GM12878 (cell line): ENCODE data around the gene POU5F1. TPM values are rescaled to one million over a fixed set of nuclear protein-coding genes. Genes with fewer than 3 reads are reported as not detected.

Experiments
- ASH2L ChIP-seq: fragments of 300-600, 200-600 bp; sonication (generic); IDR thresholded peaks from 2 replicates; pipeline ENCODE4 v1.6.1; 2017; ENCODE audit warnings: low read depth, mild to moderate bottlenecking, borderline replicate concordance
- ATF7 ChIP-seq: fragments of 450-650 bp; IDR thresholded peaks from 2 replicates; pipeline ENCODE4 v1.6.1; 2016; ENCODE audit warnings: low read depth, mild to moderate bottlenecking
- BHLHE40 ChIP-seq, 2 experiments: fragments of 450-650 bp in 1 of 2; IDR thresholded peaks; 2 replicates each; pipeline ENCODE4 v1.6.1; 2011 to 2017; ENCODE audit warnings: low read depth in 2 of 2, borderline replicate concordance in 1 of 2, improper control_type of control experiment in 1 of 2, low read length in 1 of 2, mild to moderate bottlenecking in 1 of 2
- BMI1 ChIP-seq: fragments of 450-650 bp; IDR thresholded peaks from 2 replicates; pipeline ENCODE4 v1.6.1; 2016; ENCODE audit warnings: mild to moderate bottlenecking, moderate library complexity, borderline replicate concordance
- BRCA1 ChIP-seq: IDR thresholded peaks from 2 replicates; pipeline ENCODE4 v1.6.1; 2011; ENCODE audit warnings: low read depth, low read length, improper control_type of control experiment
- KAT2A ChIP-seq: conservative IDR thresholded peaks from 2 replicates; pipeline ENCODE4 v1.6.1; 2011; ENCODE audit warnings: low read depth, low read length; ENCODE audit not compliant: control insufficient read depth
- KLF5 ChIP-seq: fragments of 450-650 bp; IDR thresholded peaks from 2 replicates; pipeline ENCODE4 v1.6.1; 2014; ENCODE audit warnings: mild to moderate bottlenecking; ENCODE audit not compliant: partially characterized antibody
- NFYB ChIP-seq: IDR thresholded peaks from 2 replicates; pipeline ENCODE4 v1.6.1; 2011; ENCODE audit warnings: low read depth, mild to moderate bottlenecking, low read length, improper control_type of control experiment, moderate library complexity; ENCODE audit not compliant: insufficient read depth
- PAX5 ChIP-seq: IDR thresholded peaks from 2 replicates; pipeline ENCODE4 v1.6.1; 2011; ENCODE audit warnings: low read depth, low read length, borderline replicate concordance
- PAX8 ChIP-seq: fragments of 450-650 bp; IDR thresholded peaks from 2 replicates; pipeline ENCODE4 v1.6.1; 2017; ENCODE audit warnings: mild to moderate bottlenecking, moderate library complexity
- RFX5 ChIP-seq: IDR thresholded peaks from 2 replicates; pipeline ENCODE4 v1.6.1; 2011; ENCODE audit warnings: low read depth, low read length, improper control_type of control experiment
- RUNX3 ChIP-seq: IDR thresholded peaks from 2 replicates; pipeline ENCODE4 v1.6.1; 2012; ENCODE audit warnings: low read length, inconsistent platforms
- YY1 ChIP-seq: IDR thresholded peaks from 2 replicates; pipeline ENCODE4 v1.6.1; 2011; ENCODE audit warnings: low read depth, mild to moderate bottlenecking, low read length
- ZBED1 ChIP-seq: IDR thresholded peaks from 2 replicates; pipeline ENCODE4 v1.6.1; 2016; ENCODE audit warnings: borderline replicate concordance
- ZNF24 ChIP-seq: fragments of 450-650 bp; IDR thresholded peaks from 2 replicates; pipeline ENCODE4 v1.6.1; 2017; ENCODE audit warnings: antibody characterized with exemption, mild to moderate bottlenecking
- ZNF384 ChIP-seq: IDR thresholded peaks from 2 replicates; pipeline ENCODE4 v1.6.1; 2012; ENCODE audit warnings: low read depth, mild to moderate bottlenecking, low read length, improper control_type of control experiment, borderline replicate concordance
- polyA plus RNA-seq, 11 experiments: library from polyadenylated mRNA; depleted of rRNA in 4 of 11; unstranded in 6 of 11; stranded (reverse) in 5 of 11; fragments of >200 nt; fragmentation: Nextera tagmentation in 4 of 11; fragmentation: Illumina TruSeq in 1 of 11; extraction: Ambion mirVana in 4 of 11; extraction: Trizol in 1 of 11; gene quantifications; 1 replicate in 1 of 11; 2 replicates in 10 of 11; pipeline versions ENCODE4 v1.2.1 to v1.2.3, GENCODE V29; 2011 to 2016; ENCODE audit warnings: inconsistent platforms in 2 of 11, missing spikeins in 2 of 11, low read depth in 1 of 11
- total RNA-seq, 4 experiments: library from RNA; depleted of rRNA in 3 of 4; stranded (reverse); fragments of >200 nt in 3 of 4; fragmentation: Illumina TruSeq in 1 of 4; extraction: Trizol in 1 of 4; gene quantifications; 2 replicates each; pipeline versions ENCODE4 v1.2.1 to v1.2.3, GENCODE V29; 2013 to 2021
- TF ChIP-seq, protein P1 (sequence below): fragments of 450-650 bp; IDR thresholded peaks from 2 replicates; pipeline ENCODE4 v1.6.1; 2017; ENCODE audit warnings: antibody characterized with exemption, mild to moderate bottlenecking, moderate library complexity
- TF ChIP-seq, protein P2 (sequence below): fragments of 450-650 bp; formaldehyde crosslinking; IDR thresholded peaks from 2 replicates; pipeline ENCODE4 v1.4.0; 2020; ENCODE audit warnings: mild to moderate bottlenecking, moderate library complexity
- TF ChIP-seq, protein P3 (sequence below): fragments of 450-650 bp; IDR thresholded peaks from 2 replicates; pipeline ENCODE4 v1.6.1; 2018; ENCODE audit warnings: borderline replicate concordance, mild to moderate bottlenecking; ENCODE audit not compliant: partially characterized antibody
- TF ChIP-seq, protein P4 (sequence below): IDR thresholded peaks from 2 replicates; pipeline ENCODE4 v1.6.1; 2011; ENCODE audit warnings: borderline replicate concordance, low read depth, mild to moderate bottlenecking, moderate library complexity, low read length; ENCODE audit not compliant: insufficient read depth, poor library complexity, severe bottlenecking

POU5F1 gene
- total and polyA plus RNA-seq, 10 of the 15 experiments (the other 5 are each of a cell fraction or from before 2014, with no cell fraction given) = 1.4 to 5.5 (median 3.2) TPM

DNA sequence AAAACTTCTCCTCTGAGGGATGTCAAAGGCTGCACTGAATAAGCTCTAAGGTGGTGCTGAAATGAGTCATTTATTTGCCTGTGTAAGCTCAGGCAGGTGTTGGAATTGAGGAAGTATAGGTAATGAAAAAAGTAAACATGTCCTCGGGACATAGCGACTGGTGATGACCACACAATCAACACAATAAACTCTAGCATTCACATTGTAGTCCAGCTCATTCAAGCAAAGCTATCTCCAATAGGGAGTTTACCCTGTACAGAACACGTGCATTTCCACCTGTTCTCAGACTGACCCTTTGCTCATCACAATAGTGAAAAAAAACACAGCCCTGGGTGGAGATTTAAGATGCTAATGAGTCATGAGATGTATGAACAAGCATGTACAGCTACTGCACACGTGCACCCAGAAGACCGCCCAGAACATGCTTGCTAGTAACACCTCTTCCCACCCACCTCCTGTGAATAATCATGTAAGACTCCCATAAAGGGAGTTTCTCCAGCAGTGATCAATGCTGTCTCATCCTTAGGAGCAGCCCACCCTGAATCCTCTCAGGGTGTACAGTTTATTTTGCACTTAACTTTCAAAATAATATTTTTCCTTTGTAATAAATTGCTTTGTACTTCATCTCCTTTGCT lies 33.0 kb upstream of the POU5F1 start (continued):
- TF ChIP-seq, protein P1, sequence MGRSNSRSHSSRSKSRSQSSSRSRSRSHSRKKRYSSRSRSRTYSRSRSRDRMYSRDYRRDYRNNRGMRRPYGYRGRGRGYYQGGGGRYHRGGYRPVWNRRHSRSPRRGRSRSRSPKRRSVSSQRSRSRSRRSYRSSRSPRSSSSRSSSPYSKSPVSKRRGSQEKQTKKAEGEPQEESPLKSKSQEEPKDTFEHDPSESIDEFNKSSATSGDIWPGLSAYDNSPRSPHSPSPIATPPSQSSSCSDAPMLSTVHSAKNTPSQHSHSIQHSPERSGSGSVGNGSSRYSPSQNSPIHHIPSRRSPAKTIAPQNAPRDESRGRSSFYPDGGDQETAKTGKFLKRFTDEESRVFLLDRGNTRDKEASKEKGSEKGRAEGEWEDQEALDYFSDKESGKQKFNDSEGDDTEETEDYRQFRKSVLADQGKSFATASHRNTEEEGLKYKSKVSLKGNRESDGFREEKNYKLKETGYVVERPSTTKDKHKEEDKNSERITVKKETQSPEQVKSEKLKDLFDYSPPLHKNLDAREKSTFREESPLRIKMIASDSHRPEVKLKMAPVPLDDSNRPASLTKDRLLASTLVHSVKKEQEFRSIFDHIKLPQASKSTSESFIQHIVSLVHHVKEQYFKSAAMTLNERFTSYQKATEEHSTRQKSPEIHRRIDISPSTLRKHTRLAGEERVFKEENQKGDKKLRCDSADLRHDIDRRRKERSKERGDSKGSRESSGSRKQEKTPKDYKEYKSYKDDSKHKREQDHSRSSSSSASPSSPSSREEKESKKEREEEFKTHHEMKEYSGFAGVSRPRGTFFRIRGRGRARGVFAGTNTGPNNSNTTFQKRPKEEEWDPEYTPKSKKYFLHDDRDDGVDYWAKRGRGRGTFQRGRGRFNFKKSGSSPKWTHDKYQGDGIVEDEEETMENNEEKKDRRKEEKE = no peak
- no peak; the same call in none of the 2 replicates for TF ChIP-seq ZBED1
- TF ChIP-seq ASH2L = no peak
- no peak for TF ChIP-seq YY1
- peak; percentile 80 for TF ChIP-seq ZNF384
- TF ChIP-seq ZNF24 = peak; percentile 60; the same call in 1 of the 2 replicates
- no peak for TF ChIP-seq BMI1
- TF ChIP-seq KAT2A = no peak
- peak; percentile 91 for TF ChIP-seq RFX5
- TF ChIP-seq PAX5 = no peak; the same call in 1 of the 2 replicates
- 0 out of 2 replicates have a peak, but pooled peaks have one; percentile 20 for TF ChIP-seq PAX8
- peak; percentile 95 to 97 for TF ChIP-seq BHLHE40 (IDR thresholded peaks at IDR 0.05; ENCODE audit: borderline replicate concordance in 1 of 2, low read depth in 2 of 2, low read length in 1 of 2)
- TF ChIP-seq, protein P2, sequence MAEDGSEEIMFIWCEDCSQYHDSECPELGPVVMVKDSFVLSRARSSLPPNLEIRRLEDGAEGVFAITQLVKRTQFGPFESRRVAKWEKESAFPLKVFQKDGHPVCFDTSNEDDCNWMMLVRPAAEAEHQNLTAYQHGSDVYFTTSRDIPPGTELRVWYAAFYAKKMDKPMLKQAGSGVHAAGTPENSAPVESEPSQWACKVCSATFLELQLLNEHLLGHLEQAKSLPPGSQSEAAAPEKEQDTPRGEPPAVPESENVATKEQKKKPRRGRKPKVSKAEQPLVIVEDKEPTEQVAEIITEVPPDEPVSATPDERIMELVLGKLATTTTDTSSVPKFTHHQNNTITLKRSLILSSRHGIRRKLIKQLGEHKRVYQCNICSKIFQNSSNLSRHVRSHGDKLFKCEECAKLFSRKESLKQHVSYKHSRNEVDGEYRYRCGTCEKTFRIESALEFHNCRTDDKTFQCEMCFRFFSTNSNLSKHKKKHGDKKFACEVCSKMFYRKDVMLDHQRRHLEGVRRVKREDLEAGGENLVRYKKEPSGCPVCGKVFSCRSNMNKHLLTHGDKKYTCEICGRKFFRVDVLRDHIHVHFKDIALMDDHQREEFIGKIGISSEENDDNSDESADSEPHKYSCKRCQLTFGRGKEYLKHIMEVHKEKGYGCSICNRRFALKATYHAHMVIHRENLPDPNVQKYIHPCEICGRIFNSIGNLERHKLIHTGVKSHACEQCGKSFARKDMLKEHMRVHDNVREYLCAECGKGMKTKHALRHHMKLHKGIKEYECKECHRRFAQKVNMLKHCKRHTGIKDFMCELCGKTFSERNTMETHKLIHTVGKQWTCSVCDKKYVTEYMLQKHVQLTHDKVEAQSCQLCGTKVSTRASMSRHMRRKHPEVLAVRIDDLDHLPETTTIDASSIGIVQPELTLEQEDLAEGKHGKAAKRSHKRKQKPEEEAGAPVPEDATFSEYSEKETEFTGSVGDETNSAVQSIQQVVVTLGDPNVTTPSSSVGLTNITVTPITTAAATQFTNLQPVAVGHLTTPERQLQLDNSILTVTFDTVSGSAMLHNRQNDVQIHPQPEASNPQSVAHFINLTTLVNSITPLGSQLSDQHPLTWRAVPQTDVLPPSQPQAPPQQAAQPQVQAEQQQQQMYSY (CRISPR knock-in tag) = no peak
- TF ChIP-seq ATF7 = no peak
- TF ChIP-seq, protein P3, sequence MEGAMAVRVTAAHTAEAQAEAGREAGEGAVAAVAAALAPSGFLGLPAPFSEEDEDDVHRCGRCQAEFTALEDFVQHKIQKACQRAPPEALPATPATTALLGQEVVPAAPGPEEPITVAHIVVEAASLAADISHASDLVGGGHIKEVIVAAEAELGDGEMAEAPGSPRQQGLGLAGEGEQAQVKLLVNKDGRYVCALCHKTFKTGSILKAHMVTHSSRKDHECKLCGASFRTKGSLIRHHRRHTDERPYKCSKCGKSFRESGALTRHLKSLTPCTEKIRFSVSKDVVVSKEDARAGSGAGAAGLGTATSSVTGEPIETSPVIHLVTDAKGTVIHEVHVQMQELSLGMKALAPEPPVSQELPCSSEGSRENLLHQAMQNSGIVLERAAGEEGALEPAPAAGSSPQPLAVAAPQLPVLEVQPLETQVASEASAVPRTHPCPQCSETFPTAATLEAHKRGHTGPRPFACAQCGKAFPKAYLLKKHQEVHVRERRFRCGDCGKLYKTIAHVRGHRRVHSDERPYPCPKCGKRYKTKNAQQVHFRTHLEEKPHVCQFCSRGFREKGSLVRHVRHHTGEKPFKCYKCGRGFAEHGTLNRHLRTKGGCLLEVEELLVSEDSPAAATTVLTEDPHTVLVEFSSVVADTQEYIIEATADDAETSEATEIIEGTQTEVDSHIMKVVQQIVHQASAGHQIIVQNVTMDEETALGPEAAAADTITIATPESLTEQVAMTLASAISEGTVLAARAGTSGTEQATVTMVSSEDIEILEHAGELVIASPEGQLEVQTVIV = no peak
- no peak for TF ChIP-seq NFYB
- TF ChIP-seq, protein P4, sequence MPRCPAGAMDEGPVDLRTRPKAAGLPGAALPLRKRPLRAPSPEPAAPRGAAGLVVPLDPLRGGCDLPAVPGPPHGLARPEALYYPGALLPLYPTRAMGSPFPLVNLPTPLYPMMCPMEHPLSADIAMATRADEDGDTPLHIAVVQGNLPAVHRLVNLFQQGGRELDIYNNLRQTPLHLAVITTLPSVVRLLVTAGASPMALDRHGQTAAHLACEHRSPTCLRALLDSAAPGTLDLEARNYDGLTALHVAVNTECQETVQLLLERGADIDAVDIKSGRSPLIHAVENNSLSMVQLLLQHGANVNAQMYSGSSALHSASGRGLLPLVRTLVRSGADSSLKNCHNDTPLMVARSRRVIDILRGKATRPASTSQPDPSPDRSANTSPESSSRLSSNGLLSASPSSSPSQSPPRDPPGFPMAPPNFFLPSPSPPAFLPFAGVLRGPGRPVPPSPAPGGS = peak; percentile 65
- TF ChIP-seq KLF5 = peak; percentile 56
- TF ChIP-seq RUNX3 = peak; percentile 68
- no peak for TF ChIP-seq BRCA1
